Liver (tissue), 9 donors: ENCODE results near the gene RASGRF2. TPM values are rescaled to one million over a fixed set of nuclear protein-coding genes. Genes with fewer than 3 reads are reported as not detected.

Experiments
- DNase-seq: peaks from one replicate; pipeline ENCODE4 v3.0.0-alpha.2; 2017; ENCODE audit warnings: low spot score
- H3K27ac ChIP-seq, 2 donors: one replicate each; pipeline ENCODE4 v1.7.0; 2013; ENCODE audit warnings: inconsistent platforms in 2 of 2, low read length in 2 of 2, control low read depth in 1 of 2, low read depth in 1 of 2, mild to moderate bottlenecking in 1 of 2
- H3K27me3 ChIP-seq, 4 donors: one replicate each; pipeline versions ENCODE4 v1.6.1 to v1.7.0; 2013; ENCODE audit warnings: low read length in 3 of 4, inconsistent platforms in 1 of 4, mild to moderate bottlenecking in 1 of 4, moderate library complexity in 1 of 4; ENCODE audit not compliant: control insufficient read depth in 4 of 4, insufficient read depth in 4 of 4
- H3K36me3 ChIP-seq, 4 donors: one replicate each; pipeline versions ENCODE4 v1.6.1 to v1.7.0; 2013; ENCODE audit warnings: low read length in 3 of 4, mild to moderate bottlenecking in 3 of 4, low read depth in 1 of 4, moderate library complexity in 1 of 4; ENCODE audit not compliant: control insufficient read depth in 4 of 4, insufficient read depth in 3 of 4
- H3K4me1 ChIP-seq, 4 donors: one replicate each; pipeline versions ENCODE4 v1.6.1 to v1.7.0; 2013; ENCODE audit warnings: low read length in 3 of 4, mild to moderate bottlenecking in 3 of 4, moderate library complexity in 1 of 4; ENCODE audit not compliant: control insufficient read depth in 4 of 4, insufficient read depth in 4 of 4
- H3K4me3 ChIP-seq, 3 donors: one replicate each; pipeline versions ENCODE4 v1.6.1 to v1.7.0; 2013; ENCODE audit warnings: low read length in 3 of 3, control low read depth in 1 of 3, low read depth in 1 of 3, mild to moderate bottlenecking in 1 of 3
- H3K9ac ChIP-seq, 2 donors: one replicate each; pipeline ENCODE4 v1.7.0; 2013; ENCODE audit warnings: low read length in 2 of 2, mild to moderate bottlenecking in 2 of 2, moderate library complexity in 2 of 2, control low read depth in 1 of 2, low read depth in 1 of 2
- H3K9me3 ChIP-seq, 4 donors: one replicate each; pipeline versions ENCODE4 v1.6.1 to v1.7.0; 2013; ENCODE audit warnings: low read length in 3 of 4; ENCODE audit not compliant: control insufficient read depth in 4 of 4
- ATF3 ChIP-seq: IDR thresholded peaks from 2 replicates; pipeline ENCODE4 v1.6.1; 2016; ENCODE audit warnings: antibody characterized with exemption
- CTCF ChIP-seq: fragments of 150-350 bp; IDR thresholded peaks from 2 replicates; pipeline ENCODE4 v1.5.1; 2017; ENCODE audit warnings: improper control_type of control experiment, low read depth, low read length; ENCODE audit not compliant: missing input control
- EGR1 ChIP-seq, 2 donors: IDR thresholded peaks; 2 replicates each; pipeline ENCODE4 v1.6.1; 2016 to 2018; ENCODE audit warnings: antibody characterized with exemption in 2 of 2, low read depth in 2 of 2
- FOXA1 ChIP-seq: IDR thresholded peaks from 2 replicates; pipeline ENCODE4 v1.6.1; 2016; ENCODE audit warnings: antibody characterized with exemption
- FOXA2 ChIP-seq: IDR thresholded peaks from 2 replicates; pipeline ENCODE4 v1.6.1; 2016; ENCODE audit warnings: antibody characterized with exemption
- GABPA ChIP-seq, 2 donors: IDR thresholded peaks in 1 of 2; conservative IDR thresholded peaks in 1 of 2; 2 replicates each; pipeline ENCODE4 v1.6.1; 2016; ENCODE audit warnings: antibody characterized with exemption in 2 of 2, mild to moderate bottlenecking in 1 of 2, moderate library complexity in 1 of 2
- HNF4A ChIP-seq, 2 donors: conservative IDR thresholded peaks; 2 replicates each; pipeline ENCODE4 v1.6.1; 2016; ENCODE audit warnings: antibody characterized with exemption in 2 of 2, mild to moderate bottlenecking in 2 of 2
- HNF4G ChIP-seq: IDR thresholded peaks from 2 replicates; pipeline ENCODE4 v1.6.1; 2016; ENCODE audit warnings: antibody characterized with exemption
- JUND ChIP-seq, 2 donors: IDR thresholded peaks; 2 replicates each; pipeline ENCODE4 v1.6.1; 2016; ENCODE audit warnings: antibody characterized with exemption in 2 of 2
- MAX ChIP-seq: IDR thresholded peaks from 2 replicates; pipeline ENCODE4 v1.6.1; 2016; ENCODE audit warnings: antibody characterized with exemption
- NR2F2 ChIP-seq: IDR thresholded peaks from 2 replicates; pipeline ENCODE4 v1.6.1; 2016; ENCODE audit warnings: antibody characterized with exemption
- RAD21 ChIP-seq, 2 donors: IDR thresholded peaks; 2 replicates each; pipeline ENCODE4 v1.6.1; 2016; ENCODE audit warnings: antibody characterized with exemption in 2 of 2, mild to moderate bottlenecking in 2 of 2
- REST ChIP-seq: IDR thresholded peaks from 2 replicates; pipeline ENCODE4 v1.6.1; 2016; ENCODE audit warnings: antibody characterized with exemption, mild to moderate bottlenecking
- RXRA ChIP-seq, 2 donors: IDR thresholded peaks; 2 replicates each; pipeline ENCODE4 v1.6.1; 2017 to 2018; ENCODE audit warnings: antibody characterized with exemption in 2 of 2, mild to moderate bottlenecking in 1 of 2
- SP1 ChIP-seq: IDR thresholded peaks from 2 replicates; pipeline ENCODE4 v1.6.1; 2018; ENCODE audit warnings: antibody characterized with exemption, mild to moderate bottlenecking
- TAF1 ChIP-seq: conservative IDR thresholded peaks from 2 replicates; pipeline ENCODE4 v1.6.1; 2016; ENCODE audit warnings: antibody characterized with exemption, mild to moderate bottlenecking
- YY1 ChIP-seq: IDR thresholded peaks from 2 replicates; pipeline ENCODE4 v1.6.1; 2016; ENCODE audit warnings: antibody characterized with exemption, mild to moderate bottlenecking
- ZBTB33 ChIP-seq: IDR thresholded peaks from 2 replicates; pipeline ENCODE4 v1.6.1; 2016; ENCODE audit warnings: antibody characterized with exemption
- WGBS: extraction: QIAGEN DNeasy Blood & Tissue Kit; methylation state at CpG from one replicate; pipeline ENCODE4 v1.1.7; 2013; 5-methylcytosine and 5-hydroxymethylcytosine counted together
- polyA plus RNA-seq, 2 donors: library from polyadenylated mRNA; stranded (reverse) in 1 of 2; unstranded in 1 of 2; fragments of 200-250 nt in 1 of 2; fragments of >200 nt in 1 of 2; fragmentation: Nextera tagmentation in 1 of 2; extraction: Ambion mirVana in 1 of 2; gene quantifications; one replicate each; pipeline versions ENCODE4 v1.2.1 to v1.2.3, GENCODE V29; 2013 to 2015
- total RNA-seq, 2 donors: library from RNA; depleted of rRNA; stranded (reverse); fragments of >200 nt; gene quantifications; one replicate each; pipeline ENCODE4 v1.2.3, GENCODE V29; 2014
- donor health status: healthy.
- donor health status: healthy.
- donor health status: healthy.
- donor health status: healthy.
- donor health status: healthy.

RASGRF2 gene
- total and polyA plus RNA-seq, 4 donors: 0.12 to 3.3 (median 0.23) TPM

GRCh38 chr5:80956272-80956671 is 3.9 kb upstream of the RASGRF2 start:
- peaks cover 0 to 4% (median 2%) of the 10 kb centered on the region in 4 donors for H3K27me3 ChIP-seq
- H3K27ac ChIP-seq: no peak overlapping the region
- H3K36me3 ChIP-seq: no peaks in the 10 kb centered on the region
- TF ChIP-seq FOXA2 (no peak), SP1 (no peak), FOXA1 (no peak), MAX (no peak), EGR1 (IDR thresholded peaks at IDR 0.05; ENCODE audit: low read depth in 2 of 2) (no peak), ATF3 (no peak), REST (no peak), YY1 (no peak)
- 65% methylated on average over 7 of the region's 7 CpGs for WGBS
- no peak for DNase-seq
- no peak overlapping the region for H3K9ac ChIP-seq
- H3K4me3 ChIP-seq: no peak overlapping the region
- H3K9me3 ChIP-seq: no peaks in the 10 kb centered on the region
- H3K4me1 ChIP-seq: peaks cover 7 to 15% (median 12%) of the 10 kb centered on the region in 4 donors

GRCh38 chr5:80957031-80957761 is 3.0 kb upstream of the RASGRF2 start:
- no peak for DNase-seq
- Histone ChIP-seq H3K27me3 (peaks cover 0 to 4% (median 2%) of the 10 kb centered on the region in 4 donors), H3K36me3 (no peaks in the 10 kb centered on the region), H3K9ac (no peak overlapping the region), H3K4me3 (no peak overlapping the region), H3K4me1 (peaks cover 10 to 16% (median 13%) of the 10 kb centered on the region in 4 donors), H3K9me3 (no peaks in the 10 kb centered on the region), H3K27ac (no peak overlapping the region)
- no peak for TF ChIP-seq RXRA (IDR thresholded peaks at IDR 0.05)
- TF ChIP-seq HNF4A (conservative IDR thresholded peaks at IDR 0.05): no peak
- no peak for TF ChIP-seq JUND (IDR thresholded peaks at IDR 0.05)
- TF ChIP-seq YY1: no peak
- no peak for TF ChIP-seq EGR1 (IDR thresholded peaks at IDR 0.05; ENCODE audit: low read depth in 2 of 2)
- TF ChIP-seq SP1: no peak
- TF ChIP-seq NR2F2: no peak
- no peak for TF ChIP-seq FOXA2
- TF ChIP-seq GABPA (IDR thresholded peaks at IDR 0.05 in 1 of 2, conservative IDR thresholded peaks at IDR 0.05 in 1 of 2): no peak
- no peak for TF ChIP-seq HNF4G
- no peak for TF ChIP-seq MAX
- TF ChIP-seq RAD21 (IDR thresholded peaks at IDR 0.05): no peak
- TF ChIP-seq ZBTB33: no peak
- TF ChIP-seq CTCF: no peak
- TF ChIP-seq FOXA1: no peak
- no peak for TF ChIP-seq REST
- TF ChIP-seq TAF1: no peak
- no peak for TF ChIP-seq ATF3
- 73% methylated on average over 6 of the region's 6 CpGs for WGBS
